Body of pancreas (tissue), 4 donors: ENCODE data around the gene THADA. TPM values are rescaled to one million over a fixed set of nuclear protein-coding genes. Genes with fewer than 3 reads are reported as not detected.

Source experiments
- ATAC-seq: fragments of 150-250 bp; one replicate; pipeline ENCODE4 v1.9.1; 2016
- DNase-seq, 4 donors: peaks; one replicate each; pipeline ENCODE4 v3.0.0-alpha.2; 2019
- H3K27ac ChIP-seq, 4 donors: fragments of 200-600 bp; sonication (generic); 1 replicate in 3 of 4; 2 replicates in 1 of 4; pipeline versions ENCODE4 v1.5.1 to v1.6.1; 2016 to 2019; ENCODE audit warnings: mild to moderate bottlenecking in 1 of 4, mixed read lengths in 1 of 4, moderate library complexity in 1 of 4
- H3K27me3 ChIP-seq, 2 donors: fragments of 200-600 bp; sonication (generic); one replicate each; pipeline ENCODE4 v1.6.0; 2016; ENCODE audit warnings: mild to moderate bottlenecking in 1 of 2
- H3K36me3 ChIP-seq, 2 donors: fragments of 200-600 bp; sonication (generic); replicated peaks in 1 of 2; 2 replicates each; pipeline ENCODE4 v1.5.1; 2016; ENCODE audit warnings: low read depth in 2 of 2; ENCODE audit not compliant: insufficient read depth in 1 of 2
- H3K4me1 ChIP-seq: fragments of 200-600 bp; sonication (generic); one replicate; pipeline ENCODE4 v1.6.0; 2016
- H3K4me3 ChIP-seq, 2 donors: fragments of 200-600 bp; sonication (generic); 1 replicate in 1 of 2; 2 replicates in 1 of 2; pipeline ENCODE4 v1.5.1; 2016 to 2019
- H3K9me3 ChIP-seq, 3 donors: fragments of 200-600 bp; sonication (generic); 1 replicate in 2 of 3; 2 replicates in 1 of 3; pipeline ENCODE4 v1.5.1; 2016
- CTCF ChIP-seq, 7 experiments: fragments of 450-650 bp in 4 of 7; fragments of 200-600 bp in 3 of 7; sonication (generic) in 3 of 7; IDR thresholded peaks; one replicate each; pipeline ENCODE4 v1.5.1; 2016 to 2019; ENCODE audit warnings: antibody characterized with exemption in 7 of 7
- POLR2A ChIP-seq, 3 donors: fragments of 450-650 bp; IDR thresholded peaks; one replicate each; pipeline ENCODE4 v1.6.1; 2016; ENCODE audit warnings: antibody characterized with exemption in 3 of 3, mild to moderate bottlenecking in 2 of 3
- WGBS, 2 donors: methylation state at CpG; one replicate each; pipeline ENCODE4 v1.1.5; 2017; 5-methylcytosine and 5-hydroxymethylcytosine counted together
- intact Hi-C: fragments of 100-400 bp; cut with DNase I; formaldehyde crosslinking; loops from one replicate; pipeline ENCODE4 v1.15.1; 2023
- total RNA-seq, 2 donors: library from RNA; depleted of rRNA; stranded (reverse); fragments of >200 nt; gene quantifications; one replicate each; pipeline ENCODE4 v1.1.0, GENCODE V29; 2016

THADA gene
- total RNA-seq, 2 donors from 2014 or later = 27.5 to 41.9 TPM

GRCh38 chr2:43319541-43319940, 276.3 kb downstream of the THADA start:
- no peak for TF ChIP-seq POLR2A (IDR thresholded peaks at IDR 0.05)
- no peak for TF ChIP-seq CTCF (IDR thresholded peaks at IDR 0.05)
- Histone ChIP-seq H3K9me3 (no peaks in the 10 kb centered on the region), H3K36me3 (no peaks in the 10 kb centered on the region), H3K27ac (no peak overlapping the region), H3K27me3 (no peaks in the 10 kb centered on the region), H3K4me3 (no peak overlapping the region), H3K4me1 (peaks cover 5% of the 10 kb centered on the region)
- no peak for ATAC-seq
- whole genome bisulfite sequencing, 2 donors = 73 to 84% methylated on average over 2 of the region's 2 CpGs
- intact Hi-C loops = no loop called here
- DNase-seq = no peak

- H3K4me1 ChIP-seq = peaks cover 12% of the 10 kb centered on the region
- no peaks in the 10 kb centered on the region for H3K9me3 ChIP-seq
- no peak overlapping the region for H3K4me3 ChIP-seq
- no peak overlapping the region for H3K27ac ChIP-seq
- ATAC-seq = no peak
- DNase-seq = no peak
- intact Hi-C loops = no loop called here
- H3K36me3 ChIP-seq = no peaks in the 10 kb centered on the region
- TF ChIP-seq CTCF (IDR thresholded peaks at IDR 0.05) (no peak), POLR2A (IDR thresholded peaks at IDR 0.05) (no peak)
- no peaks in the 10 kb centered on the region for H3K27me3 ChIP-seq
These were observed 277.0 kb downstream of the THADA start for GRCh38 chr2:43318791-43319190.

GRCh38 chr2:43317680-43318079, 278.2 kb downstream of the THADA start:
- 97 to 100% methylated on average over 3 of the region's 3 CpGs for WGBS, 2 donors

GRCh38 chr2:43317194-43317593, 278.6 kb downstream of the THADA start:
- ATAC-seq (no peak), DNase-seq (no peak)
- Histone ChIP-seq H3K4me1 (peaks cover 28% of the 10 kb centered on the region), H3K9me3 (no peaks in the 10 kb centered on the region), H3K27me3 (no peaks in the 10 kb centered on the region), H3K4me3 (no peak overlapping the region), H3K27ac (no peak overlapping the region), H3K36me3 (no peaks in the 10 kb centered on the region)
- 84 to 85% methylated on average over 1 of the region's 1 CpG for WGBS, 2 donors
- TF ChIP-seq CTCF (IDR thresholded peaks at IDR 0.05) (no peak), POLR2A (IDR thresholded peaks at IDR 0.05) (no peak)
- intact Hi-C loops = no loop called here

More at GRCh38 chr2:43317680-43318079, 278.2 kb downstream of the THADA start:
- ATAC-seq (no peak), DNase-seq (no peak)
- intact Hi-C loops = no loop called here
- Histone ChIP-seq H3K27me3 (no peaks in the 10 kb centered on the region), H3K27ac (no peak overlapping the region), H3K4me1 (peaks cover 23% of the 10 kb centered on the region), H3K9me3 (no peaks in the 10 kb centered on the region), H3K36me3 (no peaks in the 10 kb centered on the region), H3K4me3 (no peak overlapping the region)
- TF ChIP-seq POLR2A (IDR thresholded peaks at IDR 0.05) (no peak), CTCF (IDR thresholded peaks at IDR 0.05) (no peak)

- intact Hi-C loops = no loop called here
- WGBS, 2 donors = 97 to 100% methylated on average over 2 of the region's 2 CpGs
- ATAC-seq = no peak
- no peaks in the 10 kb centered on the region for H3K36me3 ChIP-seq
- H3K27ac ChIP-seq = no peak overlapping the region
- H3K27me3 ChIP-seq = no peaks in the 10 kb centered on the region
- H3K4me3 ChIP-seq = no peak overlapping the region
- no peak for DNase-seq
- H3K4me1 ChIP-seq = peaks cover 42% of the 10 kb centered on the region
- H3K9me3 ChIP-seq = no peaks in the 10 kb centered on the region
- no peak for TF ChIP-seq POLR2A (IDR thresholded peaks at IDR 0.05)
These were observed 280.4 kb downstream of the THADA start for GRCh38 chr2:43315482-43315881.
